KMS-11 (cell line): Measurements from ENCODE around the gene DNM1.
A peak's percentile ranks its signal among the peaks of the same experiment; 100 is the strongest.

Experiments
- H2AFZ ChIP-seq: fragments of 200-600 bp; sonication (generic); 2 replicates; pipeline ENCODE4 v1.6.1; 2016; ENCODE audit warnings: antibody characterized with exemption, mixed run types, low read depth
- H3K27ac ChIP-seq: fragments of 200-600 bp; sonication (generic); 2 replicates; pipeline ENCODE4 v1.6.1; 2016; ENCODE audit warnings: mild to moderate bottlenecking, mixed run types
- H3K27me3 ChIP-seq: fragments of 200-600 bp; sonication (generic); 2 replicates; pipeline ENCODE4 v1.6.1; 2017; ENCODE audit warnings: mild to moderate bottlenecking, low read depth, mixed run types, moderate library complexity; ENCODE audit not compliant: insufficient read depth
- H3K36me3 ChIP-seq: fragments of 200-600 bp; sonication (generic); 2 replicates; pipeline ENCODE4 v1.6.1; 2017; ENCODE audit warnings: mild to moderate bottlenecking, mixed run types; ENCODE audit not compliant: insufficient read depth
- H3K4me1 ChIP-seq: fragments of 200-600 bp; sonication (generic); 2 replicates; pipeline ENCODE4 v1.6.1; 2016; ENCODE audit warnings: mild to moderate bottlenecking, low read depth, mixed run types; ENCODE audit not compliant: poor library complexity, severe bottlenecking
- H3K4me2 ChIP-seq: fragments of 200-600 bp; sonication (generic); 2 replicates; pipeline ENCODE4 v1.7.0; 2016; ENCODE audit warnings: mild to moderate bottlenecking, mixed run types
- H3K4me3 ChIP-seq: fragments of 200-600 bp; sonication (generic); IDR thresholded peaks from 2 replicates; pipeline ENCODE4 v1.6.1; 2017; ENCODE audit warnings: low read depth, low read length, mixed read lengths; ENCODE audit not compliant: insufficient read depth
- H3K79me2 ChIP-seq: fragments of 200-600 bp; sonication (generic); 2 replicates; pipeline ENCODE4 v1.6.1; 2016; ENCODE audit warnings: low read depth, mixed run types; ENCODE audit not compliant: insufficient read depth
- H3K9ac ChIP-seq: fragments of 200-600 bp; sonication (generic); 2 replicates; pipeline ENCODE4 v1.6.1; 2016; ENCODE audit warnings: mild to moderate bottlenecking, mixed run types
- H4K20me1 ChIP-seq: fragments of 200-600 bp; sonication (generic); 2 replicates; pipeline ENCODE4 v1.6.1; 2016; ENCODE audit warnings: mild to moderate bottlenecking, mixed run types; ENCODE audit not compliant: insufficient read depth
- TF ChIP-seq, protein P1 (sequence below): fragments of 200-600 bp; sonication (generic); conservative IDR thresholded peaks from 2 replicates; pipeline ENCODE4 v1.6.1; 2017; ENCODE audit warnings: low read depth, mild to moderate bottlenecking, antibody characterized with exemption, low read length, moderate library complexity, mixed read lengths

Gene DNM1

DNA sequence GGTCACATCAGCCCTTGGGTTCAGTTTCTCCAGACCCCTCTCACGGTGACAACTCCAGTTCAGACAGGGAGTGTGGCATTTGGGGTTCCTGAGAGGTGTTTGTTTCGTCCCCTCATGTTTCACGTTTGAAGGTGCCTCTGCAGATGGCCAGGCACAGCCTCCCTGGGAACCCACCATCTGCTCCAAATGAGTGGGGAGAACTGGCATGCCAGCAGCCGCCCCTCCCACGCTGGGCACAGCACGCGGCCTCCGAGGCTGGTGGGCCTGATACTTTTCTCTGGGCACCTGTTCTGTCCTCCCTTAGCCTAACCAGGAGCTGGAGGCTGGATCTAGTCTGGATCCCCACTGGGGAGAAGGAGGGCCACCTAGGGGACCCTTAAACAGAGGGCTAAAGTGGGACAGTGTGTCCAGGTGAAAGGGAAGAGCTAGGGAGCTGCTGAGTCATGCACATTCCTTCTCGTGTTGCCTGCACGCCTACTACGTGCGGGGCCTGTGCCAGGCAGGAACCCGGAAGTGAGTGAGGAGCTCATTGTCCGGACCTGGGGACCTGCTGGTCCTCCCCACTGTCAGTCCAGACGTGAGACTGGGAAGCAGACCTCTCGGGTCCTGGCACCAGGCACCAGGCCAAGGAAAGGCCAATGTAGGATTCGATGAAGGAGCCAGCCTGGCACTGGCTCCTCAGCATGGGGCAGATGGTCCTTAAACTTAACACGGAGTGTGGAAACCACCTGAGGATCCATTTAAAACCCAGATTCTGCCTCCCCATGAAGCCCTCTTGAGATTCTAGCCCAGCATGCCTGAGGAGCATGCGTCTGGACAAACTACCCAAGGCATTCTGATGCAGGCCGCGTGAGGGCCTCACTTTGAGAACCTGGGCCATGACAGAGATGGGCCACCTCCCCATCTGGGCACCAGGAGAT, 11.7 kb downstream of the DNM1 start:
- H3K4me2 ChIP-seq = no peak overlapping the region

DNA sequence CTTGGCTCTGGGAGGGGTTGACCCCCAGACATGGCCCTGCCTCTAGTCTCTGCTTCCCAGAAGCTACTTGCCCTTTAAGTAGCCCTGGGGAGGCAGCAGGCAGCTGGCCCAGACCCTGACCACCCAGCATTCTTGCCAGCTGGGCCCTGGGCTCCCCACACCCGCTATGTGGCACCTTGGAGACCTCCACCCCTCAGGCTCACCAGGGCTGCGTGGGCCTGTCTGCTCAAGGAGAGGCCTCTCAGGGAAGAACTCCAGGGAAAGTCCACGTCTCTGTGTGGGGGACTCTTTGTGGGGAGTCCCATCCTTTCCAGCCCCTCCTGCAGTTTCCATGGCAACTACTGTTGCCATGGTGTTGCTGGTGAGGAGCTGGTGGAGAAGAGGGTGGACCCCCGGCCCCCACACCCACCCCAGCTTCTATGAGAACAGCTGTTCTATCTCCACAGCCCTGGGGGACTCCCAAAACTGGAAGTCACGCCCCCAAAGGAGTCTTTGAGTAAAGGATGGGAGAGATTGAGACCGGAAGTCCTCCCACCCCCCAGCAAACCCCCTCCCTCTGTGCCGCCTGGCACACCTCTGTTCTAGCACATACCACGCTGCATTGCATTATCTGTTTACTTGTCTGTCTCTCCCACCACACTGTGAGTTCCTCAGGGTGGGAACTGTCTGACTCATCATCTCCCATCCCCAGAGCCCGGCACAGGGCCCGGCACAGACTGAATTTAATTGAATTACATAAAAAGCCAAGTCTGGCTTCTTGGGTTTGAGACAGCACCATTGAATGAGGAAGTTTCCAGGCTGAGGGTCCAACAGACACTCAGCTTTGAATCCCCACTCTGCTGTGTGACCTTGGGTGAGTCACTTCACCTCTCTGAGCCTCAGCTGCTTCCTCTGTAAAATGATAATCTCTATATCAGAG, 12.6 kb downstream of the DNM1 start:
- H3K36me3 ChIP-seq = no peaks in the 10 kb centered on the region
- no peaks in the 10 kb centered on the region for H4K20me1 ChIP-seq
- no peak overlapping the region for H3K4me2 ChIP-seq
- peaks cover 8% of the 10 kb centered on the region for H3K4me1 ChIP-seq
- no peak overlapping the region for H3K9ac ChIP-seq
- TF ChIP-seq, protein P1, sequence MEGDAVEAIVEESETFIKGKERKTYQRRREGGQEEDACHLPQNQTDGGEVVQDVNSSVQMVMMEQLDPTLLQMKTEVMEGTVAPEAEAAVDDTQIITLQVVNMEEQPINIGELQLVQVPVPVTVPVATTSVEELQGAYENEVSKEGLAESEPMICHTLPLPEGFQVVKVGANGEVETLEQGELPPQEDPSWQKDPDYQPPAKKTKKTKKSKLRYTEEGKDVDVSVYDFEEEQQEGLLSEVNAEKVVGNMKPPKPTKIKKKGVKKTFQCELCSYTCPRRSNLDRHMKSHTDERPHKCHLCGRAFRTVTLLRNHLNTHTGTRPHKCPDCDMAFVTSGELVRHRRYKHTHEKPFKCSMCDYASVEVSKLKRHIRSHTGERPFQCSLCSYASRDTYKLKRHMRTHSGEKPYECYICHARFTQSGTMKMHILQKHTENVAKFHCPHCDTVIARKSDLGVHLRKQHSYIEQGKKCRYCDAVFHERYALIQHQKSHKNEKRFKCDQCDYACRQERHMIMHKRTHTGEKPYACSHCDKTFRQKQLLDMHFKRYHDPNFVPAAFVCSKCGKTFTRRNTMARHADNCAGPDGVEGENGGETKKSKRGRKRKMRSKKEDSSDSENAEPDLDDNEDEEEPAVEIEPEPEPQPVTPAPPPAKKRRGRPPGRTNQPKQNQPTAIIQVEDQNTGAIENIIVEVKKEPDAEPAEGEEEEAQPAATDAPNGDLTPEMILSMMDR = no peak
- H3K27me3 ChIP-seq = peaks cover 37% of the 10 kb centered on the region
- no peak overlapping the region for H3K4me3 ChIP-seq
- no peak overlapping the region for H3K27ac ChIP-seq
- no peak overlapping the region for H2AFZ ChIP-seq
- no peaks in the 10 kb centered on the region for H3K79me2 ChIP-seq

More for the DNA sequence above, 11.7 kb downstream of the DNM1 start:
- TF ChIP-seq, protein P1 = no peak
- peaks cover 8% of the 10 kb centered on the region for H3K4me1 ChIP-seq
- no peaks in the 10 kb centered on the region for H3K36me3 ChIP-seq
- no peak overlapping the region for H3K9ac ChIP-seq
- H4K20me1 ChIP-seq = no peaks in the 10 kb centered on the region
- H2AFZ ChIP-seq = no peak overlapping the region
- peaks cover 27% of the 10 kb centered on the region for H3K27me3 ChIP-seq
- no peak overlapping the region for H3K4me3 ChIP-seq
- no peaks in the 10 kb centered on the region for H3K79me2 ChIP-seq
- no peak overlapping the region for H3K27ac ChIP-seq

DNA sequence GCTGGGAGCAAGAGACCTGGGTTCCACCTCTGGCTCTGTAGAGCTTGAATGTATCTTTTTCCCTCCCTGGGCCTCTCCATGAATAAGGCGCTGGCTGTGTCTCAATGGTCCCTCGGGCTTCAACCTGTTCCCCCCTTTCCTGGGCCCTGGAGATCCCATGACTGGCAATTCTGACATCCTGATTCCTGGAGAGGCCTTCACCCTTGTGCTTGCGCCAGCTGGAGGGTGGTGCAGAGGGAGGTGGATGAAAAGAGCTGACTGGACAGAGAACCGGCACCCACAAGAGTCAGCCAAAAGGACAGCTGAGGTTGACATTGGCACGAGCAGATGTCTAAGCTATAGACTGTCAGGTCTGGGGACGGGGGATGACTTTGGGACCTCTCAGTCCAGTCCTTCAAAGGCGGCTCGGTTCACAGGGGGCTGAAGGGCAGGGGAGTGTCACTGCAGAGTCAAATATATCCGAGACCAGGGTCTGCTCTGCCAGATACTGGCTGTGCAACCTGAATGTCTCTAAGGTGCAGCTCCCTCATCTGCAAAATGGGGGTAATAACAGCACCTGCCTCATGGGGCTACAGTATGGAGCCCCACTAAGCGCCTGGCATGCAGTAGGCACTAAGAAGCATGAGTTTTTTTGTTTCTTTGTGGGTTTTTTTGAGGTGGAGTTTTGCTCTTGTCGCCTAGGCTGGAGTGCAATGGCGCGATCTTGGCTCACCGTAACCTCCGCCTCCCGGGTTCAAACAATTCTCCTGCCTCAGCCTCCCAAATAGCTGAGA, 13.8 kb downstream of the DNM1 start:
- TF ChIP-seq, protein P1 = no peak

DNA sequence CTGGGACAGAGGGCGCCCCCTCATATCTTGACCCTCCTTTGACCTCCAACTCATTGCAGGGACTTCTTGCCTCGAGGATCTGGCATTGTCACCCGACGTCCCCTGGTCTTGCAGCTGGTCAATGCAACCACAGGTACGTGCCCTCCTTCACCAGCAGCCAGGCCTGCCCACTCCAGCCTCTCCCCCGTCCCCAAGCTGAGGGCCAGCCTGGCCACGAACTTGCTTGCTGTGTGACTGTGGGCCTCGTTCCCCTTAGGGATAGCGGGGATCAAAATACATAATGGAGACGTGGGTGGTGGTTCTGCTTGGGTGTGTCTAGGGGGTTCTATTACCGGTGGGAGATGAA, 15.0 kb downstream of the DNM1 start:
- Histone ChIP-seq H3K9ac (no peak overlapping the region), H3K4me3 (no peak overlapping the region)

More for the DNA sequence above, 13.8 kb downstream of the DNM1 start:
- Histone ChIP-seq H3K36me3 (no peaks in the 10 kb centered on the region), H3K4me2 (no peak overlapping the region), H3K9ac (no peak overlapping the region), H4K20me1 (no peaks in the 10 kb centered on the region), H3K27me3 (peaks cover 43% of the 10 kb centered on the region), H2AFZ (no peak overlapping the region), H3K79me2 (no peaks in the 10 kb centered on the region), H3K4me3 (no peak overlapping the region), H3K4me1 (peaks cover 8% of the 10 kb centered on the region), H3K27ac (no peak overlapping the region)

More for the DNA sequence above, 15.0 kb downstream of the DNM1 start:
- Histone ChIP-seq H2AFZ (peak overlapping the region; percentile 61), H4K20me1 (no peaks in the 10 kb centered on the region), H3K27me3 (peaks cover 41% of the 10 kb centered on the region), H3K4me2 (peak overlapping the region; percentile 81), H3K4me1 (peaks cover 8% of the 10 kb centered on the region), H3K27ac (no peak overlapping the region), H3K36me3 (no peaks in the 10 kb centered on the region), H3K79me2 (no peaks in the 10 kb centered on the region)
- TF ChIP-seq, protein P1 = no peak
